Islet precursor cell (in vitro differentiated cells): ENCODE measurements around the gene PPM1M.
"Not testable (repeated sequence)": the region's sequence is repeated elsewhere in the genome, so short reads cannot be mapped to it uniquely, and the experiment has no call there.

Experiments
- DNase-seq: peaks from one replicate; pipeline ENCODE4 v3.0.0-alpha.2; 2018

PPM1M gene

GRCh38 chr3:52248165-52248541 lies 2.6 kb downstream of the PPM1M start:
- DNase-seq: no peak

GRCh38 chr3:52248816-52249547 lies 3.4 kb downstream of the PPM1M start:
- no peak for DNase-seq

GRCh38 chr3:52249683-52250082 lies 4.1 kb downstream of the PPM1M start:
- no peak for DNase-seq

GRCh38 chr3:52250122-52250521 lies 4.6 kb downstream of the PPM1M start:
- no peak for DNase-seq

GRCh38 chr3:52253314-52254304 lies 8.1 kb downstream of the PPM1M start:
- no peak for DNase-seq

GRCh38 chr3:52254608-52255007 lies 9.0 kb downstream of the PPM1M start:
- DNase-seq: no peak

GRCh38 chr3:52256159-52256558 lies 10.6 kb downstream of the PPM1M start:
- DNase-seq: no peak

GRCh38 chr3:52256622-52257021 lies 11.1 kb downstream of the PPM1M start:
- no peak for DNase-seq

GRCh38 chr3:52257911-52258310 lies 12.4 kb downstream of the PPM1M start:
- no peak for DNase-seq

- no peak for DNase-seq
Measured at GRCh38 chr3:52259035-52259434, 13.5 kb downstream of the PPM1M start.

- DNase-seq: no peak
Measured at GRCh38 chr3:52259448-52259847, 13.9 kb downstream of the PPM1M start.

- DNase-seq: no peak
Measured at GRCh38 chr3:52262447-52262846, 16.9 kb downstream of the PPM1M start.

GRCh38 chr3:52265387-52265786 lies 19.8 kb downstream of the PPM1M start:
- peak; percentile 74 for DNase-seq

- no peak for DNase-seq
Measured at GRCh38 chr3:52268036-52268435, 22.5 kb downstream of the PPM1M start.

GRCh38 chr3:52269776-52270175 lies 24.2 kb downstream of the PPM1M start:
- no peak for DNase-seq

- DNase-seq: no peak
Measured at GRCh38 chr3:52270252-52270754, 24.7 kb downstream of the PPM1M start.

- not testable (repeated sequence) for DNase-seq
Measured at GRCh38 chr3:52272172-52272571, 26.6 kb downstream of the PPM1M start.

GRCh38 chr3:52272831-52273230 lies 27.3 kb downstream of the PPM1M start:
- no peak for DNase-seq

GRCh38 chr3:52274781-52275180 lies 29.2 kb downstream of the PPM1M start:
- not testable (repeated sequence) for DNase-seq

GRCh38 chr3:52277071-52277964 lies 31.8 kb downstream of the PPM1M start:
- no peak for DNase-seq

GRCh38 chr3:52277972-52278509 lies 32.5 kb downstream of the PPM1M start:
- peak; percentile 75 for DNase-seq

- peak; percentile 98 for DNase-seq
Measured at GRCh38 chr3:52278510-52279069, 33.0 kb downstream of the PPM1M start, which contains the start of gene WDR82. Gene WDR82, minus strand, starts transcription at chr3:52278649. Its CDS starts 288 bp downstream, at chr3:52278361.
